Naive thymus-derived CD8-positive, alpha-beta T cell (primary cell): ENCODE data around the gene CELF5. TPM values are rescaled to one million over a fixed set of nuclear protein-coding genes. Genes with fewer than 3 reads are reported as not detected.
"Not testable (repeated sequence)": the region's sequence is repeated elsewhere in the genome, so short reads cannot be mapped to it uniquely, and the experiment has no call there.

Source experiments
- ATAC-seq, 2 donors: fragments of 150-1000 bp; cut with Tn5 transposase in 1 of 2; sonication (Bioruptor Pico), chemical (Tn5 transposase) in 1 of 2; 1 replicate in 1 of 2; 2 replicates in 1 of 2; pipeline ENCODE4 v1.10.0; 2021; ENCODE audit warnings: mild to moderate bottlenecking in 2 of 2, moderate library complexity in 2 of 2
- POLR2A ChIA-PET: fragments of 350-600 bp; sonication (Branson Sonifier 250); formaldehyde crosslinking; loops from one replicate; lab custom pipeline; 2021; ENCODE audit warnings: antibody characterized with exemption; lab: Charles Lee
- DNase-seq, 10 donors: peaks; one replicate each; pipeline versions ENCODE4 v3.0.0 to v3.0.0-alpha.2; 2020 to 2022
- H3K27ac Mint-ChIP-seq, 10 donors: one replicate each; pipeline ENCODE4 v1.8.0; 2020 to 2022; ENCODE audit warnings: mild to moderate bottlenecking in 10 of 10, mixed read lengths in 10 of 10, moderate library complexity in 4 of 10, inconsistent platforms in 1 of 10
- H3K27me3 Mint-ChIP-seq, 5 donors: one replicate each; pipeline ENCODE4 v1.8.0; 2021 to 2022; ENCODE audit warnings: mixed read lengths in 5 of 5
- H3K36me3 Mint-ChIP-seq, 3 donors: one replicate each; pipeline ENCODE4 v1.8.0; 2020 to 2022; ENCODE audit warnings: mixed read lengths in 3 of 3, mild to moderate bottlenecking in 2 of 3, inconsistent platforms in 1 of 3
- H3K4me1 Mint-ChIP-seq, 4 donors: one replicate each; pipeline ENCODE4 v1.8.0; 2021 to 2022; ENCODE audit warnings: mixed read lengths in 4 of 4
- H3K4me3 Mint-ChIP-seq, 10 donors: one replicate each; pipeline ENCODE4 v1.8.0; 2020 to 2022; ENCODE audit warnings: mild to moderate bottlenecking in 10 of 10, mixed read lengths in 10 of 10, moderate library complexity in 6 of 10, inconsistent platforms in 1 of 10
- H3K9me3 Mint-ChIP-seq, 9 donors: one replicate each; pipeline ENCODE4 v1.8.0; 2020 to 2022; ENCODE audit warnings: mixed read lengths in 9 of 9, mild to moderate bottlenecking in 3 of 9, inconsistent platforms in 1 of 9, moderate library complexity in 1 of 9
- polyA plus RNA-seq, 3 donors: library from polyadenylated mRNA; unstranded; fragments of 300-500 nt; fragmentation: Illumina TruSeq; gene quantifications; one replicate each; pipeline ENCODE4 v1.2.3, GENCODE V29; 2021
- total RNA-seq, 8 experiments: library from RNA in 2 of 8; stranded (reverse) in 2 of 8; gene quantifications; one replicate each; pipeline ENCODE4 v1.2.3 and lab custom pipeline; 2021 to 2026

Gene CELF5
- total and polyA plus RNA-seq, 5 experiments from 2014 or later: 0.23 to 0.41 TPM; not detected in 3

DNA sequence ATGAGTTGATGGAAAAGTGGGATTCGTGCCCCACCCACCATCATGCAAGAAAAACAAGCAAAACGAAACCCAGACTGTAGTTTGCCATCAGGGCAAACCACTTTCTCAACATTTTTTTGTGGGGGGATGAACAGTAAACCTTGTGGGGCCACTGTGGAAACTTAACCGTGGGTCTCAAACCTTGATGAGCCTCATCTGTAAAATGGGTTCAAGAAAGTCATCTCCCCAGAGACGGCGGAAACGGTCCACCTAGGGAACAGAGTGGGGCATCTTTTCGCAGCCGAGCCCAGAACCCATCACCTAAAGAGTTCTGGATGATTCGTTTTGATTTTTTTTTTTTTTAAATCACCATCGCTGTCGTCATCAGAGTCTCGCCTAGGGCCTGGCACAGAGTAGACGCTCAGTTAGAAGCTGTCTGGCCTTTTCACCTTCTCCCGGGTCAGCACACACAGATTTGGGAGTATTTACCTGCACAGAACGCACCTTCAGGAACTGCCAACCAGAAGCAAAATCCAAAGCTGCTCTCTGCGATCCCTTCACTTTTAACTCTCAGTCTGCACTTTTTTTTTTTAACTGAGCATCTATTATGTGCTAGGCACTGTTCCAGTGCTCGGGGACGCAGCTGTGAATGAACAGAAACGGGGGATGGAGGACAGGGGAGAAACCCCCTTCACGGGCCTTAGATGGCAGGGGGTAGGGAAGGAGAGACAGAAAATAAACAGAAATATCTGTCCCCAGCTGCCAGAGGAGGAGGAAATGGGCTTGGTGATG is 69.8 kb downstream of the CELF5 start:
- ATAC-seq (no peak), DNase-seq (no peak)
- H3K27ac Mint-ChIP-seq: no peak overlapping the region
- no peak overlapping the region for H3K4me3 Mint-ChIP-seq
- peaks cover 3 to 32% (median 17%) of the 10 kb centered on the region in 5 donors for H3K27me3 Mint-ChIP-seq
- peaks cover 0 to 2% (median under 1%) of the 10 kb centered on the region in 4 donors for H3K4me1 Mint-ChIP-seq
- POLR2A ChIA-PET: no interaction called here
- peaks cover 0 to 9% (median 0%) of the 10 kb centered on the region in 9 donors for H3K9me3 Mint-ChIP-seq
- peaks cover 0 to 6% (median 0%) of the 10 kb centered on the region in 3 donors for H3K36me3 Mint-ChIP-seq

DNA sequence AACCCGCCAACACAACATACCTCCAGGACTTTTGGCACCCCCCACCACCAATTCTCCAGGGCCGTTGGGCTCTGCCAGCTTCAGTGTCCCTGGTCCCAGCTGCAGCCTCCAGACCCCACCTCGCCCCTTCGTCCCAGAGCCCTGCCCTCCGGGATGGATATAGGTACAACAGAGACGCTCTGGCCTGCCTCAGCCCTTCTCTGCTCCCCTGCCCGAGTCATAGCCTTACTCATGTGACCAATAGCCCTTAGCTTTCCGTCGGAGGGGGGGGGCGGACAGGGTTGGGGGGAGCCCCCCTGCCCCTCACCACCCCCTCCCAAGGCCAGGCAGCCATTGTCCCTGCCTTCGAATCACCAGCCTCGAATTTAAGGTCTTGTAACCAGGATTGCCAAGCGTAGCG is 71.1 kb downstream of the CELF5 start:
- Mint-ChIP-seq H3K27me3 (peaks cover 3 to 37% (median 22%) of the 10 kb centered on the region in 5 donors), H3K36me3 (peaks cover 0 to 8% (median 0%) of the 10 kb centered on the region in 3 donors), H3K27ac (no peak overlapping the region), H3K4me1 (peaks cover 0 to 2% (median 0%) of the 10 kb centered on the region in 4 donors), H3K9me3 (peaks cover 0 to 9% (median 0%) of the 10 kb centered on the region in 9 donors), H3K4me3 (no peak overlapping the region)
- ATAC-seq: no peak
- POLR2A ChIA-PET: interaction anchor here (0.6 kb wide), 1 partner anchor 135 kb away, joined by 3 read pairs; no protein-coding TSS in a partner anchor
- DNase-seq: no peak

DNA sequence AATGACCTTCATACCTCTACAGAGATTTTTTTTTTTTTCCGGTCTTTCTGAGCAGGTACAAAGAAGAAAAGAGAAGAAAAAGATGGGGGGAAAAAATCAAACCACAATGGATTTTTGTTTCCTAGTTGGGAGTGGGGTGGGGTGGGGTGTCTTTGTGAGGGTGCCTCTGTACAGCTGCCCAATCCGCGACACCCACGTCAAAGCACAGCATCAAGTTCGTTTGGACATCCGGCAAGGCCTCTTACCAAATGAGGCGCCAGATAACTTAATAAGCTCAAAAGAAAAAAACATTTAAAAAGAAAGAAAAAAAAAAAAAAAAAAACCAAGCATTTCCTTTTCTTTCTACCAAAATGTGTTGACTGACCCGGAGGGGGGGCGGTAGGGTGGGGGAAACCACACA is 71.6 kb downstream of the CELF5 start:
- POLR2A ChIA-PET: no interaction called here
- Mint-ChIP-seq H3K27me3 (peaks cover 3 to 38% (median 22%) of the 10 kb centered on the region in 5 donors), H3K4me3 (no peak overlapping the region), H3K9me3 (peaks cover 0 to 9% (median 0%) of the 10 kb centered on the region in 9 donors), H3K27ac (no peak overlapping the region), H3K4me1 (peaks cover 0 to 2% (median 0%) of the 10 kb centered on the region in 4 donors), H3K36me3 (peaks cover 0 to 8% (median 0%) of the 10 kb centered on the region in 3 donors)
- ATAC-seq: no peak
- no peak for DNase-seq

DNA sequence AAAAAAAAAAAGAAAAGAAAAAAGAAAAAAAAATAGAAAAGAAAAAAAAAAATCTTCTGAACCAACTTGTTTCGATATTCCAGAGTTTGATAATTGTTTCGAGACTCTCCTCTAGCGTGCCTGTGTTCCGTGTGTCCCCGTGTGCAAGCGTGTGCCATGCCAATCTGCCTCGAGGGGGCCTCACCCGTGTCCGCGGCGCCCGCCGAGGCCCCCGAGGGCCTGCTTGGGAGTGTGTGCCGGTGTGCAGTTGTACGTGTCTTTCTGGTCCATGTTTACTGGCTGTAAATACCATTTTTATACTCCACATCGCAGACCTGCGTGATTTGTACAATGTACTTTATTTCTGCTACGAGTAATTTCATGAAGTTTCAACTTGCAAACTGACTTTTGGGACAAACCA is 72.0 kb downstream of the CELF5 start:
- Mint-ChIP-seq H3K36me3 (peaks cover 0 to 8% (median 0%) of the 10 kb centered on the region in 3 donors), H3K27ac (no peak overlapping the region), H3K4me1 (peaks cover 0 to 2% (median 0%) of the 10 kb centered on the region in 4 donors), H3K4me3 (no peak overlapping the region), H3K27me3 (peaks cover 3 to 40% (median 22%) of the 10 kb centered on the region in 5 donors), H3K9me3 (peaks cover 0 to 9% (median 0%) of the 10 kb centered on the region in 9 donors)
- DNase-seq (no peak), ATAC-seq (no peak)
- POLR2A ChIA-PET: no interaction called here

DNA sequence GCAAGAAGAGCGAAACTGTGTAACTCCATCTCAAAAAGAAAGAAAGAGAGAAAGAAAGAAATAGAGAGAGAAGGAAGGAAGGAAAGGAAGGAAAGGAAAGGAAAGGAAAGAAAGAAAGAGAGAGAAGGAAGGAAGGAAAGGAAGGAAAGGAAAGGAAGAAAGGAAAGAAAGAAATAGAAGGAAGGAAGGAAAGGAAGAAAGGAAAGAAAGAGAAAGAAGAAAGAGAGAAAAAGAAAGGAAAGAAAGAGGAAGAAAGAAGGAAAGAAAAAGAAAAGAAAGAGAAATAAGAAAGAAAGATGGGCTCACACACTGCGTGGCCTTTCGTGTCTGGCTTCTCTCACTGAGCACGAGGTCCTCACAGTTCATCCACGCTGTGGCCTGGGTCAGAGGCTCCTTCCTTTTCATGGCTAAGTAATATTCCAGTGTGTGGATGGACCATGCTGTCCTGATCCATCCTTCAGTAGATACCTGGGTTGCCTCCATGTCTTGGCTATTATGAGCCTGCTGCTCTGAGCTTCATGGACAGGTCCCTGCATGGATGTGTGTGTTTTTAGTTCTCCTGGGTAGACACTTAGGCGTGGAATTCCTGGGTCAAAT is 74.5 kb downstream of the CELF5 start:
- POLR2A ChIA-PET: no interaction called here
- DNase-seq: no peak
- peaks cover 0 to 8% (median 3%) of the 10 kb centered on the region in 3 donors for H3K36me3 Mint-ChIP-seq

DNA sequence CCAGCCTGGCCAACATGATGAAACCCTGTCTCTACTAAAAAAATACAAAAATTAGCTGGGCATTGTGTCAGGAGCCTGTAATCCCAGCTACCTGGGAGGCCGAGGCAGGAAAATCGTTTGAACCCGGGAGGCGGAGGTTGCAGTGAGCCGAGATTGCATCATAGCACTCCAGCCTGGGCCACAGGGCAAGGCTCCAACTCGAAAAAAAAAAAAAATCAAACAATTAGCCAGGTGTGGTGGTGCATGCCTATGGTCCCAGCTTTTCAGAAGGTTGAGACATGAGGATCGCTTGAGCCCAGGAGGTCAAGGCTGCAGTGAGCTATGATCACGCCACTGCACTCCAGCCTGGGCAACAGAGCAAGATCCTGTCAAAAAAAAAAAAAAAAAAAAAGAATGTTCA is 76.1 kb downstream of the CELF5 start:
- H3K4me1 Mint-ChIP-seq, H3K36me3 Mint-ChIP-seq, H3K9me3 Mint-ChIP-seq, H3K27ac Mint-ChIP-seq, H3K4me3 Mint-ChIP-seq, DNase-seq, ATAC-seq: not testable (repeated sequence)
- POLR2A ChIA-PET: interaction anchor here (0.6 to 0.7 kb wide), 3 partner anchors 13 to 129 kb away, joined by 4 to 8 read pairs (median 5); no protein-coding TSS in a partner anchor
- peaks cover 3 to 35% (median 13%) of the 10 kb centered on the region in 5 donors for H3K27me3 Mint-ChIP-seq

More for the DNA sequence above, 74.5 kb downstream of the CELF5 start:
- Mint-ChIP-seq H3K9me3 (peaks cover 0 to 9% (median 2%) of the 10 kb centered on the region in 9 donors), H3K4me3 (no peak overlapping the region), H3K27me3 (peaks cover 3 to 40% (median 16%) of the 10 kb centered on the region in 5 donors), H3K27ac (peak overlapping the region in 1 of 10 donors; percentile 81), H3K4me1 (peaks cover 0 to 2% (median 0%) of the 10 kb centered on the region in 4 donors)
- ATAC-seq: no peak

DNA sequence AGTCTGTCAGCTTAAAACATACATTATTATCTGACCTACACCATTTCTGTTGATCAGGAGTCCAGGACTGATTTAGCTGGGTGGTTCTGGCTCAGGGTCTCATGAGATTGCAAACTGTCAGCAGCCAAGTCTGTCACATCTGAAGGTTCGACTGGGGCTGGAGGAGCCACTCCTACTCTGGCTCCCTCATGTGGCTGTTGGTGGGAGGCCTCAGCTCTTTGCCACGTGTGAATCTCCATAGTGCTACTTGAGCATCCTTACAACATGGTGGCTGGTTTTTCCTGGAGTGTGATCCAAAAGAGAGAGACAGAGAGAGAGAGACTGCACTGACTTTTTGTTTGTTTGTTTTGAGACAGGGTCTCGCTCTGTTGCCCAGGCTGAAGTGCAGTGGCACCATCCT is 78.3 kb downstream of the CELF5 start:
- H3K27ac Mint-ChIP-seq: no peak overlapping the region
- DNase-seq (no peak), ATAC-seq (no peak)
- H3K27me3 Mint-ChIP-seq: peaks cover 5 to 36% (median 10%) of the 10 kb centered on the region in 5 donors
- peaks cover 0 to 9% (median 2%) of the 10 kb centered on the region in 9 donors for H3K9me3 Mint-ChIP-seq
- POLR2A ChIA-PET: interaction anchor here (0.5 kb wide), 1 partner anchor 45 kb away, joined by 6 read pairs; no protein-coding TSS in a partner anchor
- no peak overlapping the region for H3K4me3 Mint-ChIP-seq
- H3K36me3 Mint-ChIP-seq: peaks cover 0 to 8% (median 3%) of the 10 kb centered on the region in 3 donors
- H3K4me1 Mint-ChIP-seq: peaks cover 0 to 5% (median 2%) of the 10 kb centered on the region in 4 donors

DNA sequence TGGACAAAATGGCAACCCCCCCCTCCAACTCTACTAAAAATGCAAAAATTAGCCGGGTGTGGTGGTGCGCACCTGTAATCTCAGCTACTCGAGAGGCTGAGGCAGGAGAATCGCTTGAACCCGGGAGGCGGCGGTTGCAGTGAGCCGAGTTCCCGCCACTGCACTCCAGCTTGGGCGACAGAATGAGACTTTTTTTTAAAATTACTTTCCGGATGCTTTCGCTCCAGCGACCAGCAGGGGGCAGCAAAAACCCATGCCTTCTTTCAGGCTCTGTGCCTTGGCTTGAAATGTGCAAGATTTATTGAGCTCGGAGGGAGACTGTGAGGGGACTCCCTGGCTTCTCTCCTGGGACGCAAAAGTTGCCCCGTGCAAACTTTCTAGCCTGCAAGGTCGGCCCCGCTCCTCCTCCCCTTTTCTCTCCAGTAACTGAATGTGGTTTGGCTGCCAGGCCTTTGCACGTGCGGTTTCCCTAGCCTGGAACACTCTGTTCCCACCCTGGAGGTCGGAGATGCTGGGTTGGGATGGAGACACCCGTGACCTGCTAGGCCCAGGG is 80.5 kb downstream of the CELF5 start:
- Mint-ChIP-seq H3K9me3 (peaks cover 0 to 9% (median 2%) of the 10 kb centered on the region in 9 donors), H3K4me1 (peaks cover 3 to 6% (median 5%) of the 10 kb centered on the region in 4 donors), H3K36me3 (peaks cover 2 to 9% (median 3%) of the 10 kb centered on the region in 3 donors), H3K27ac (no peak overlapping the region), H3K27me3 (peaks cover 7 to 35% (median 16%) of the 10 kb centered on the region in 5 donors), H3K4me3 (no peak overlapping the region)
- ATAC-seq: peak; percentile 68 to 73
- POLR2A ChIA-PET: no interaction called here
- DNase-seq: peak; percentile 58 to 85 (median 76)

DNA sequence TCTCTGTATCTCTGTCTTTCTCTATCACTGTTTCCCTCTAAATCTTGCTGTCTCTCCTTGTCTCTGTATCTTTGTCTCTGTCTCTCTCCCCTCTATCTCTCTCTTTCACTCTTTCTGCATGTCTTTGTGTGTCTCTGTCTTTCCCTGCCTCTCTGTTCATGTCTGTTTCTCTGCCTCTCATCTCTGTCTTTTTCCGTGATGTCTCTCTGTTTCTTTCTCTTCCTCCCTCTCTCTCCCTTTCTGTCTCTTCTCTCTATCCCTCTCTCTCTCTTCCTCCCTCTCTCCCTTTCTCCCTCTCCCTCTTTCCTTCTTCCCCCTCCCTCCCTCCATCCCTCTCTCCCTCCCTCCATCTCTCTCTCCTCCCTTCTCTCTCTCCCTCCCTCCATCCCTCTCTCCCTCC is 85.3 kb downstream of the CELF5 start:
- ATAC-seq (no peak), DNase-seq (no peak)
- peaks cover 0 to 5% (median 0%) of the 10 kb centered on the region in 9 donors for H3K9me3 Mint-ChIP-seq
- peaks cover 5 to 7% (median 6%) of the 10 kb centered on the region in 4 donors for H3K4me1 Mint-ChIP-seq
- H3K4me3 Mint-ChIP-seq: no peak overlapping the region
- peaks cover 15 to 56% (median 43%) of the 10 kb centered on the region in 5 donors for H3K27me3 Mint-ChIP-seq
- no peak overlapping the region for H3K27ac Mint-ChIP-seq
- POLR2A ChIA-PET: no interaction called here
- peaks cover 0 to 9% (median 2%) of the 10 kb centered on the region in 3 donors for H3K36me3 Mint-ChIP-seq

DNA sequence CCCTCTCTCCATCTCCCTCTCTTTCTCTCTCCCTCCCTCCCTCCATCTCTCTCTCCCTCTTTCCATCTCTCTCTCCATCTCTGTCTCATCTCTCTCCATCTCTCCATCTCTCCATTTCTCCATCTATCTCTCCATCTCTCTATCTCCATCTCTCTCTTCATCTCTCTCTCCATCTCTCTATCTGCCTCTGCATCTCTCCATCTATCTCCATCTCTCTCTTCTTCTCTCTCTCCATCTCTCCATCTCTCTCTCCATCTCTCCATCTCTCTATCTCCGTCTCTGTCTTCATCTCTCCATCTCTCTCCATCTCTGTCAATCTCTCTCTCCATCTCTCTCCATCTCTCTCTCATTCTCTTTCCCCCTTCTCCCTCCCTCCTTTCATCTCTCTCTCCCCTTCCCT is 85.8 kb downstream of the CELF5 start:
- no peak overlapping the region for H3K4me3 Mint-ChIP-seq
- POLR2A ChIA-PET: no interaction called here
- peaks cover 1 to 6% (median 4%) of the 10 kb centered on the region in 4 donors for H3K4me1 Mint-ChIP-seq
- peaks cover 15 to 56% (median 43%) of the 10 kb centered on the region in 5 donors for H3K27me3 Mint-ChIP-seq
- H3K27ac Mint-ChIP-seq: no peak overlapping the region
- H3K9me3 Mint-ChIP-seq: peaks cover 0 to 5% (median 0%) of the 10 kb centered on the region in 9 donors
- no peak for DNase-seq
- H3K36me3 Mint-ChIP-seq: peaks cover 0 to 9% (median 2%) of the 10 kb centered on the region in 3 donors
- ATAC-seq: no peak

DNA sequence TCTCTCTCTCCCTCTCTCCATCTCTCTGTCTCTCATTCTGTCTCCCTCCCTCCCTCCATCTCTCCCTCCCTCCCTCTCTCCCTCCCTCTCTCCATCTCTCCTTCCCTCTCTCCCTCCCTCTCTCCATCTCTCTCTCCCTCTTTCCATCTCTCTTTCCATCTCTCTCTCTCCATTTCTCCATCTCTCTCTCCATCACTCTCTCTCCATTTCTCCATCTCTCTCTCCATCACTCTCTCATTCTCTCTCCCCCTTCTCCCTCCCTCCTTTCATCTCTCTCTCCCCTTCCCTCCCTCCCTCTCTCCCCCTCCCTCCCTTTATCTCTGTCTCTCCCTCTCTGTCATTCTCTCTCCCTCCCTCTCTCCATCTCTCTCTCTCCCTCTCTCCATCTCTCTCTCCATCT is 86.2 kb downstream of the CELF5 start:
- peaks cover 15 to 59% (median 43%) of the 10 kb centered on the region in 5 donors for H3K27me3 Mint-ChIP-seq
- peaks cover 0 to 5% (median 0%) of the 10 kb centered on the region in 9 donors for H3K9me3 Mint-ChIP-seq
- H3K4me1 Mint-ChIP-seq: peaks cover 1 to 6% (median 4%) of the 10 kb centered on the region in 4 donors
- no peak for DNase-seq
- peaks cover 0 to 9% (median 2%) of the 10 kb centered on the region in 3 donors for H3K36me3 Mint-ChIP-seq
- no peak overlapping the region for H3K27ac Mint-ChIP-seq
- H3K4me3 Mint-ChIP-seq: no peak overlapping the region
- POLR2A ChIA-PET: no interaction called here
- ATAC-seq: no peak

DNA sequence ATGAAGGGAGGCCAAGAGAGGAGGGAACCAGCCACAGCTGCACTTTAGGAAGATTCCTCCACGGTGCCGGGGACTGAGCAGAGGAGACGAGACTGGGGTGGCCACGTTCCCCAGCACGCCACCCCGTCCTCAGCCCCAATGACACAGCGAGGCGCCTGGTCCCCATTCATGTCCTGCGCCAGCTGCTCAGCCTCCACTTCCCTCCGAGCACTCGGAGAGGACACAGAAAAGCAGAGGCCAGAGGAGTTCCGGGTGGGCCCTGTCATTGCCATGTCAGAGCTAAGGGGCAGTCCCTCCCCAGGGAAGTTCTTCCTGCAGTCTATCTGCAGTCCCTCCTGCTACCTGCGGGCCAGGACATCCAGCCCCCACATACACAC is 88.7 kb downstream of the CELF5 start:
- Mint-ChIP-seq H3K9me3 (peaks cover 0 to 2% (median 0%) of the 10 kb centered on the region in 9 donors), H3K36me3 (peaks cover 0 to 6% (median 0%) of the 10 kb centered on the region in 3 donors), H3K4me3 (no peak overlapping the region), H3K4me1 (peaks cover 0 to 4% (median 1%) of the 10 kb centered on the region in 4 donors), H3K27ac (no peak overlapping the region), H3K27me3 (peaks cover 12 to 64% (median 46%) of the 10 kb centered on the region in 5 donors)
- POLR2A ChIA-PET: no interaction called here
- DNase-seq (no peak), ATAC-seq (no peak)
